GM13977 (cell line): Measurements from ENCODE around the gene GABRR2.
"Not testable (repeated sequence)": the region's sequence is repeated elsewhere in the genome, so short reads cannot be mapped to it uniquely, and the experiment has no call there.

Source experiments
- DNase-seq: peaks from one replicate; pipeline ENCODE4 v3.0.0; 2012; ENCODE audit warnings: low spot score
- in situ Hi-C: fragments of 300-500 bp; cut with MboI; formaldehyde crosslinking; loops from one replicate; pipeline ENCODE4 v1.12.0; 2022; ENCODE audit warnings: low sequenced_read_pairs, low pct_unique_long_range_greater_than_20kb, mixed read lengths, inconsistent platforms; ENCODE audit not compliant: unreplicated experiment
- TF ChIP-seq, protein P1 (sequence below): IDR thresholded peaks from 2 replicates; pipeline ENCODE4 v1.5.1; 2012; ENCODE audit warnings: mild to moderate bottlenecking, control low read depth; ENCODE audit not compliant: insufficient read depth; ENCODE audit errors: extremely low read depth, missing control alignments

Gene GABRR2

GRCh38 chr6:89237158-89237557 lies 77.9 kb downstream of the GABRR2 start:
- in situ Hi-C loops, result loop anchor here (25.0 kb wide), 1 partner anchor 250 kb away; no protein-coding TSS in a partner anchor

DNA sequence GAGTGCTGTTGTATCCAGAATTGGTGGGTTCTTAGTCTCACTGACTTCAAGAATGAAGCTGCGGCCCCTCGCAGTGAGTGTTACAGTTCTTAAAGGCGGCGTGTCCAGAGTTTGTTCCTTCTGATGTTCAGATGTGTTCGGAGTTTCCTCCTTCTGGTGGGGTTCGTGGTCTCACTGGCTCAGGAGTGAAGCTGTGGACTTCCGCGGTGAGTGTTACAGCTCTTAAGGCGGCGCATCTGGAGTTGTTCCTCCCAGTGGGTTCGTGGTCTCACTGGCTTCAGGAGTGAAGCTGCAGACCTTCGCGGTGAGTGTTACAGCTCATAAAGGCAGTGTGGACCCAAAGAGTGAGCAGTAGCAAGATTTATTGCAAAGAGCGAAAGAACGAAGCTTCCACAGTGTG lies 81.5 kb downstream of the GABRR2 start:
- in situ Hi-C loops, result loop anchor here (25.0 kb wide), 1 partner anchor 246 kb away; no protein-coding TSS in a partner anchor
- DNase-seq, result not testable (repeated sequence)

More at GRCh38 chr6:89237158-89237557, 77.9 kb downstream of the GABRR2 start:
- no peak for DNase-seq
- TF ChIP-seq, protein P1, sequence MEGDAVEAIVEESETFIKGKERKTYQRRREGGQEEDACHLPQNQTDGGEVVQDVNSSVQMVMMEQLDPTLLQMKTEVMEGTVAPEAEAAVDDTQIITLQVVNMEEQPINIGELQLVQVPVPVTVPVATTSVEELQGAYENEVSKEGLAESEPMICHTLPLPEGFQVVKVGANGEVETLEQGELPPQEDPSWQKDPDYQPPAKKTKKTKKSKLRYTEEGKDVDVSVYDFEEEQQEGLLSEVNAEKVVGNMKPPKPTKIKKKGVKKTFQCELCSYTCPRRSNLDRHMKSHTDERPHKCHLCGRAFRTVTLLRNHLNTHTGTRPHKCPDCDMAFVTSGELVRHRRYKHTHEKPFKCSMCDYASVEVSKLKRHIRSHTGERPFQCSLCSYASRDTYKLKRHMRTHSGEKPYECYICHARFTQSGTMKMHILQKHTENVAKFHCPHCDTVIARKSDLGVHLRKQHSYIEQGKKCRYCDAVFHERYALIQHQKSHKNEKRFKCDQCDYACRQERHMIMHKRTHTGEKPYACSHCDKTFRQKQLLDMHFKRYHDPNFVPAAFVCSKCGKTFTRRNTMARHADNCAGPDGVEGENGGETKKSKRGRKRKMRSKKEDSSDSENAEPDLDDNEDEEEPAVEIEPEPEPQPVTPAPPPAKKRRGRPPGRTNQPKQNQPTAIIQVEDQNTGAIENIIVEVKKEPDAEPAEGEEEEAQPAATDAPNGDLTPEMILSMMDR, result no peak

GRCh38 chr6:89222712-89223039 lies 92.4 kb downstream of the GABRR2 start:
- TF ChIP-seq, protein P1, result no peak
- DNase-seq, result no peak
- in situ Hi-C loops, result no loop called here

- TF ChIP-seq, protein P1, result no peak
- in situ Hi-C loops, result no loop called here
- DNase-seq, result no peak
Measured at GRCh38 chr6:89221971-89222711, 93.0 kb downstream of the GABRR2 start.

DNA sequence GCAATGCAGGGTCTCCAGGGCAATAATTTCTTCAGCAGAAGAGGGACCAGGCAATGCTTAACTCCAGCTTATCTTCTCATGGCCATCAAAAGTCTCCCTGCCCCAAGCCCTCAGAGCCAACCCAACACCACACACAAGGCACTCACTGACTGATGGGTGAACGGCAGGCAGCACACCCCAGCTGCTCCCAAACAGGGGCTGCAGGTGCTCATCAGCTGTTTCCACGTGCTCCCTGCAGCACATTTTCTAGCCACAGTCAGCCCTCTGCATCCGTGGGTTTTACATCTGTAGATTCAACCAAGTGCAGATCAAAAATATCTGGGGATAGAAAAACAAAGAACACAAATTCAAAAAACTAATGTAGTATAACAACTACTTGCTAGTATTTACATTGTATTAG lies 94.0 kb downstream of the GABRR2 start:
- DNase-seq, result no peak
- in situ Hi-C loops, result no loop called here
- TF ChIP-seq, protein P1, result no peak

DNA sequence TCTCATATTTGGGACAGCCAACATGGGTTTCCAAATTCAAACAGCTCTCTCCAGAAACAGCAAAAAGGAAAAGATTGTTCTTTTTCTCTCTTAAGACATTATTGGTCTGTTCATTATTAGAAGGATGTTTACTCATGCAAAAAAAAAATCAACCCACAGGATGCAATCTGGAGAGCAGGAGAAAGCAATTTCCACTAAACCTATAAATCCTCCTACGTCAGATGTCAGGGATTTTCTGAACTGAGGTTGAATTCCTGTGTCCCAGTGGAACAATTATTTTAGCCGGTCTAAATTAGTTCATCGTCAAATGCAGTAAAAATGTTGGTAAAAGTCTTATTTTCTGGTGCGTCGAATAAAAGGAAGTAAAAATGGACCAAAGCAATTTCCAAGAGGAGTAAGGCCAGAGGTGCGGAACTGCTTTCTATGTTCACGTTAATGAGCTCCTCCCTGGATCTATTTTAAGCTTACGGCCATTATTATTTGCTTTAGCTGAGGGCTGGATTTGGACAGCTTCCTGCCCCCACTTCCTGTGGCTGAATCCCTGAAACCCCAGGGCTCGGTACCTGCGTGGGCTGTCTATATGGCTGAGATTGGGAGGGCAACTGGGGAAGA lies 97.7 kb downstream of the GABRR2 start, which contains the start of gene GABRR1:
Gene GABRR1, minus strand, starts transcription at position 60 of the 612 bp plus-strand sequence. Its CDS starts 36 bp downstream, at position 24.
- TF ChIP-seq, protein P1, result no peak
- DNase-seq, result no peak
- in situ Hi-C loops, result no loop called here

GRCh38 chr6:89216411-89216810 lies 98.7 kb downstream of the GABRR2 start:
- TF ChIP-seq, protein P1, result no peak
- DNase-seq, result no peak
- in situ Hi-C loops, result no loop called here
